Thymus (tissue), 11 donors: ENCODE measurements around the gene CHAD. TPM values are rescaled to one million over a fixed set of nuclear protein-coding genes. Genes with fewer than 3 reads are reported as not detected.
"Not testable (repeated sequence)": the region's sequence is repeated elsewhere in the genome, so short reads cannot be mapped to it uniquely, and the experiment has no call there.

ENCODE experiments used
- DNase-seq, 9 donors: peaks; one replicate each; pipeline ENCODE4 v3.0.0-alpha.2; 2013; ENCODE audit warnings: low spot score in 9 of 9, low read depth in 6 of 9, missing footprints in 1 of 9
- H3K27ac ChIP-seq, 2 donors: one replicate each; pipeline ENCODE4 v1.5.1; 2013; ENCODE audit warnings: control low read depth in 1 of 2, low read depth in 1 of 2, low read length in 1 of 2, mild to moderate bottlenecking in 1 of 2, moderate library complexity in 1 of 2
- H3K27me3 ChIP-seq, 2 donors: one replicate each; pipeline ENCODE4 v1.5.1; 2013; ENCODE audit warnings: low read length in 1 of 2; ENCODE audit not compliant: control insufficient read depth in 2 of 2, insufficient read depth in 1 of 2
- H3K36me3 ChIP-seq, 2 donors: one replicate each; pipeline ENCODE4 v1.5.1; 2013; ENCODE audit warnings: low read length in 1 of 2, mild to moderate bottlenecking in 1 of 2, moderate library complexity in 1 of 2; ENCODE audit not compliant: control insufficient read depth in 2 of 2, insufficient read depth in 2 of 2
- H3K4me1 ChIP-seq, 2 donors: one replicate each; pipeline ENCODE4 v1.5.1; 2013; ENCODE audit warnings: low read length in 2 of 2; ENCODE audit not compliant: control insufficient read depth in 2 of 2, insufficient read depth in 2 of 2
- H3K4me3 ChIP-seq, 2 donors: one replicate each; pipeline ENCODE4 v1.5.1; 2013; ENCODE audit warnings: low read length in 2 of 2, control low read depth in 1 of 2, mild to moderate bottlenecking in 1 of 2
- H3K9me3 ChIP-seq, 2 donors: one replicate each; pipeline ENCODE4 v1.5.1; 2013; ENCODE audit warnings: low read length in 1 of 2, mild to moderate bottlenecking in 1 of 2; ENCODE audit not compliant: control insufficient read depth in 2 of 2, insufficient read depth in 1 of 2
- WGBS: extraction: QIAGEN DNeasy Blood & Tissue Kit; methylation state at CpG from one replicate; pipeline ENCODE4 v1.1.7; 2013; 5-methylcytosine and 5-hydroxymethylcytosine counted together
- polyA plus RNA-seq: library from polyadenylated mRNA; stranded (reverse); fragments of 200-250 nt; gene quantifications from one replicate; pipeline ENCODE4 v1.2.3, GENCODE V29; 2013
- total RNA-seq: library from RNA; stranded (reverse); fragments of 120-200 nt; gene quantifications from one replicate; pipeline ENCODE4 v1.2.4, GENCODE V29; 2013
- donor health status: healthy.

The CHAD gene
- total and polyA plus RNA-seq, 2 donors = 0.05 to 0.37 TPM

GRCh38 chr17:50429793-50430192 lies 38.9 kb downstream of the CHAD start:
- peak overlapping the region in 1 of 2 donors; percentile 49 for H3K27ac ChIP-seq
- no peaks in the 10 kb centered on the region for H3K36me3 ChIP-seq
- DNase-seq = no peak
- H3K27me3 ChIP-seq = no peaks in the 10 kb centered on the region
- peaks cover 6 to 27% of the 10 kb centered on the region in 2 donors for H3K4me1 ChIP-seq
- H3K9me3 ChIP-seq = no peaks in the 10 kb centered on the region
- no peak overlapping the region for H3K4me3 ChIP-seq
- WGBS = 99% methylated on average over 4 of the region's 4 CpGs

GRCh38 chr17:50428831-50429424 lies 39.8 kb downstream of the CHAD start:
- no peak overlapping the region for H3K4me3 ChIP-seq
- H3K9me3 ChIP-seq = no peaks in the 10 kb centered on the region
- no peak for DNase-seq
- no peak overlapping the region for H3K27ac ChIP-seq
- no peaks in the 10 kb centered on the region for H3K27me3 ChIP-seq
- peaks cover 6 to 27% of the 10 kb centered on the region in 2 donors for H3K4me1 ChIP-seq
- H3K36me3 ChIP-seq = no peaks in the 10 kb centered on the region
- WGBS = 93% methylated on average over 7 of the region's 7 CpGs

- H3K4me3 ChIP-seq, H3K27ac ChIP-seq, DNase-seq, H3K9me3 ChIP-seq, H3K36me3 ChIP-seq, H3K27me3 ChIP-seq: not testable (repeated sequence)
- peaks cover 6 to 27% of the 10 kb centered on the region in 2 donors for H3K4me1 ChIP-seq
- WGBS = 84% methylated on average over 6 of the region's 6 CpGs
Measured at GRCh38 chr17:50428126-50428525, 40.6 kb downstream of the CHAD start.

- Histone ChIP-seq H3K9me3 (no peaks in the 10 kb centered on the region), H3K36me3 (no peaks in the 10 kb centered on the region), H3K27ac (peak overlapping the region; percentile 40 to 54), H3K4me3 (peak overlapping the region; percentile 62 to 85), H3K4me1 (peaks cover 6 to 27% of the 10 kb centered on the region in 2 donors), H3K27me3 (no peaks in the 10 kb centered on the region)
- DNase-seq = peak in 2 of 9 donors; percentile 9 to 31
- WGBS = 32% methylated on average over 4 of the region's 4 CpGs
Measured at GRCh38 chr17:50426814-50427787, 41.6 kb downstream of the CHAD start.

GRCh38 chr17:50426472-50426782 lies 42.3 kb downstream of the CHAD start:
- 3% methylated on average over 7 of the region's 7 CpGs for WGBS
- H3K4me3 ChIP-seq = peak overlapping the region; percentile 62 to 85
- H3K36me3 ChIP-seq = no peaks in the 10 kb centered on the region
- H3K9me3 ChIP-seq = no peaks in the 10 kb centered on the region
- peaks cover 6 to 27% of the 10 kb centered on the region in 2 donors for H3K4me1 ChIP-seq
- DNase-seq = no peak
- H3K27me3 ChIP-seq = no peaks in the 10 kb centered on the region
- H3K27ac ChIP-seq = peak overlapping the region; percentile 43 to 80

- Histone ChIP-seq H3K27me3 (no peaks in the 10 kb centered on the region), H3K4me1 (peaks cover 6 to 31% of the 10 kb centered on the region in 2 donors), H3K9me3 (no peaks in the 10 kb centered on the region), H3K27ac (peak within 1 kb of the TSS; percentile 43 to 80), H3K36me3 (no peaks in the 10 kb centered on the region), H3K4me3 (peak within 1 kb of the TSS; percentile 62 to 85)
- DNase-seq = peak in 5 of 9 donors; percentile 39 to 68 (median 41)
- under 1% methylated on average over 70 of the region's 70 CpGs for WGBS
Measured at GRCh38 chr17:50425682-50426471, 42.8 kb downstream of the CHAD start, which contains the start of gene ACSF2. Gene ACSF2 (plus strand): TSS chr17:50426218. CDS start chr17:50426262, 44 bp downstream.

- H3K27ac ChIP-seq = no peak overlapping the region
- no peaks in the 10 kb centered on the region for H3K36me3 ChIP-seq
- DNase-seq = no peak
- H3K4me1 ChIP-seq = peaks cover 6 to 31% of the 10 kb centered on the region in 2 donors
- 94% methylated on average over 8 of the region's 8 CpGs for WGBS
- no peaks in the 10 kb centered on the region for H3K27me3 ChIP-seq
- H3K9me3 ChIP-seq = no peaks in the 10 kb centered on the region
- H3K4me3 ChIP-seq = peak overlapping the region; percentile 62 to 85
Measured at GRCh38 chr17:50424996-50425681, 43.5 kb downstream of the CHAD start.

GRCh38 chr17:50424246-50424995 lies 44.3 kb downstream of the CHAD start:
- 91% methylated on average over 9 of the region's 9 CpGs for WGBS
- Histone ChIP-seq H3K4me1 (peaks cover 6 to 31% of the 10 kb centered on the region in 2 donors), H3K27me3 (no peaks in the 10 kb centered on the region), H3K36me3 (no peaks in the 10 kb centered on the region), H3K9me3 (no peaks in the 10 kb centered on the region), H3K4me3 (no peak overlapping the region), H3K27ac (no peak overlapping the region)
- no peak for DNase-seq
